ENCODE results near the gene MFSD12. TPM values are rescaled to one million over a fixed set of nuclear protein-coding genes. Genes with fewer than 3 reads are reported as not detected.
"Not testable (repeated sequence)": the region's sequence is repeated elsewhere in the genome, so short reads cannot be mapped to it uniquely, and the experiment has no call there.

The MFSD12 gene
- total RNA-seq, 1 donor from 2014 or later, result 136 TPM

GRCh38 chr19:3535981-3536380 lies 21.4 kb downstream of the MFSD12 start:
- H3K36me3 Mint-ChIP-seq (ENCODE audit: low read depth), result peaks cover 21% of the 10 kb centered on the region
- no peak overlapping the region for H3K4me3 Mint-ChIP-seq
- no peaks in the 10 kb centered on the region for H3K9me3 Mint-ChIP-seq
- intact Hi-C loops (cut with micrococcal nuclease), result no loop called here
- no peak for DNase-seq (ENCODE audit: low spot score)
- no peak overlapping the region for H3K27ac Mint-ChIP-seq
- no peaks in the 10 kb centered on the region for H3K27me3 Mint-ChIP-seq (ENCODE audit: insufficient read depth)
- H3K4me1 Mint-ChIP-seq (ENCODE audit: low read depth), result no peaks in the 10 kb centered on the region

DNA sequence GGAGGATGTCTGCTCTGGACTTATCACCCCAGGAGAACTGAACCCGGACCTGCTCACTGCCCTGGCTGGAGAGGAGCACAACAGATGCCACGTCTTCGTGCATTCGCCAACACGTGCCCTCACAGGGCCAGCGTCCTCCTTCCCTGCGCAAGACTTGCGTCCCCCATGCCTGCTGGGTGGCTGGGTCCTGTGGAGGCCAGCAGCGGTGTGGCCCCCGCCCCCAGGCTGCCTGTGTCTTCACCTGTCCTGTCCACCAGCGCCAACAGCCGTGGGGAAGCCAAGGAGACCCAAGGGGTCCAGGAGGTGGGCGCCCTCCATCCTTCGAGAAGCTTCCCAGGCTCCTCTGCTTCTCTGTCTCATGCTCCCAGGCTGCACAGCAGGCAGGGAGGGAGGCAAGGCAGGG lies 21.8 kb downstream of the MFSD12 start:
- H3K9me3 Mint-ChIP-seq, result no peaks in the 10 kb centered on the region
- no peaks in the 10 kb centered on the region for H3K4me1 Mint-ChIP-seq (ENCODE audit: low read depth)
- no peaks in the 10 kb centered on the region for H3K27me3 Mint-ChIP-seq (ENCODE audit: insufficient read depth)
- no peak overlapping the region for H3K4me3 Mint-ChIP-seq
- intact Hi-C loops (cut with micrococcal nuclease), result no loop called here
- peaks cover 21% of the 10 kb centered on the region for H3K36me3 Mint-ChIP-seq (ENCODE audit: low read depth)
- no peak for DNase-seq (ENCODE audit: low spot score)
- no peak overlapping the region for H3K27ac Mint-ChIP-seq

GRCh38 chr19:3535235-3535535 lies 22.2 kb downstream of the MFSD12 start:
- no peak overlapping the region for H3K4me3 Mint-ChIP-seq
- H3K9me3 Mint-ChIP-seq, result no peaks in the 10 kb centered on the region
- no peak for DNase-seq (ENCODE audit: low spot score)
- peaks cover 21% of the 10 kb centered on the region for H3K36me3 Mint-ChIP-seq (ENCODE audit: low read depth)
- intact Hi-C loops (cut with micrococcal nuclease), result no loop called here
- H3K27me3 Mint-ChIP-seq (ENCODE audit: insufficient read depth), result no peaks in the 10 kb centered on the region
- H3K27ac Mint-ChIP-seq, result no peak overlapping the region
- no peaks in the 10 kb centered on the region for H3K4me1 Mint-ChIP-seq (ENCODE audit: low read depth)

DNA sequence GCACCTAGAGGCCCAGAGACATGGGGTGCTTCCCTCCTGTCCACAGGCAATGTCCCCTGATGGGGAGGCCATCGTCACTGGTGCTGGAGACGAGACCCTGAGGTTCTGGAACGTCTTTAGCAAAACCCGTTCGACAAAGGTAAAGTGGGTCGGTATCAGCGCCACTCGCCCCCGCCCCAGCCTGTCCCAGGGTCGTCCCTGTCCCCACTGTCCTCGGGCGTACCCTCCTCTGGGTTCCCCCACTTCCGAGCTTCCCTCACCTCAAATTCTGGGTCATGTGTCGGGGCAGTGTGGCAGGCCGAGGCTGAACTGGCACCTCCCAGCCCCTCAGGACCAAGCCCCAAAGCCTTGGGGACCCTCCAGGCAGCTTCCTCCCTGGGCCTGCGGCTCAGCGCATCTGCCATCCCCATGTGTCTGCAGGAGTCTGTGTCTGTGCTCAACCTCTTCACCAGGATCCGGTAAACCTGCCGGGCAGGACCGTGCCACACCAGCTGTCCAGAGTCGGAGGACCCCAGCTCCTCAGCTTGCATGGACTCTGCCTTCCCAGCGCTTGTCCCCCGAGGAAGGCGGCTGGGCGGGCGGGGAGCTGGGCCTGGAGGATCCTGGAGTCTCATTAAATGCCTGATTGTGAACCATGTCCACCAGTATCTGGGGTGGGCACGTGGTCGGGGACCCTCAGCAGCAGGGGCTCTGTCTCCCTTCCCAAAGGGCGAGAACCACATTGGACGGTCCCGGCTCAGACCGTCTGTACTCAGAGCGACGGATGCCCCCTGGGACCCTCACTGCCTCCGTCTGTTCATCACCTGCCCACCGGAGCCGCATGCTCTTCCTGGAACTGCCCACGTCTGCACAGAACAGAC lies 22.8 kb downstream of the MFSD12 start:
- Mint-ChIP-seq H3K36me3 (ENCODE audit: low read depth) (peaks cover 19% of the 10 kb centered on the region), H3K9me3 (no peaks in the 10 kb centered on the region), H3K27ac (no peak overlapping the region), H3K4me1 (ENCODE audit: low read depth) (no peaks in the 10 kb centered on the region), H3K4me3 (no peak overlapping the region), H3K27me3 (ENCODE audit: insufficient read depth) (no peaks in the 10 kb centered on the region)
- intact Hi-C loops (cut with micrococcal nuclease), result no loop called here
- no peak for DNase-seq (ENCODE audit: low spot score)

DNA sequence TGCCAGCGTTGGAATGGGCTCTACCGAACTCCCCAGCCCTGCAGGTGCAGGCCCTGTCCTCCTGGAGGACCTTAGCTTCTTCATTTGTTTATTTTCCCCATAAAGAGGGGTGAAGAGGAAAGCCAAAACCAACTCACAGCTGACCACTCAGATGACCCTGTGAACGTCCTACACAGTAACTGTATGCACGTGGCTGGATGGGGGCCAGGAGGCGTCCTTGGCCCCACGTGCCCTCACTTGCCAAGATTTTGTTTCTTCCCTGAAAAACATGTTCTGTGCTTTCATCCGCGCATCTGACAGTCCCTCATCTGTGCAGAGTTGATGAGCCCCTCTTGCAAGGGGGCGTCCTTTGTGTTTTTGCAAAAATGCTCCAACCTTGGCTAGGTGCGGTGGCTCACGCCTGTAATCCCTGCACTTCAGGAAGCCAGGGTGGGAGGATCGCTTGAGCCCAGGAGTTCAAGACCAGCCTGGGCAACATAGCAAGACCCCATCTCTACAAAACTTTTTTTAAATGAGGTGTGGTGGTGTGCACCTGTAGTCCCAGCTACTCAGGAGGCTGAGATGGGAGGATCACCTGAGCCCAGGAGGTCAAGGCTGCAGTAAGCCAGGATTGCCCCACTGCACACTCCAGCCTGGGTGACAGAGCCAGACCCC lies 23.7 kb downstream of the MFSD12 start:
- H3K27me3 Mint-ChIP-seq (ENCODE audit: insufficient read depth), result no peaks in the 10 kb centered on the region
- H3K4me3 Mint-ChIP-seq, result no peak overlapping the region
- no peak overlapping the region for H3K27ac Mint-ChIP-seq
- DNase-seq (ENCODE audit: low spot score), result no peak
- no peaks in the 10 kb centered on the region for H3K9me3 Mint-ChIP-seq
- intact Hi-C loops (cut with micrococcal nuclease), result no loop called here
- peaks cover 15% of the 10 kb centered on the region for H3K36me3 Mint-ChIP-seq (ENCODE audit: low read depth)
- H3K4me1 Mint-ChIP-seq (ENCODE audit: low read depth), result no peaks in the 10 kb centered on the region

DNA sequence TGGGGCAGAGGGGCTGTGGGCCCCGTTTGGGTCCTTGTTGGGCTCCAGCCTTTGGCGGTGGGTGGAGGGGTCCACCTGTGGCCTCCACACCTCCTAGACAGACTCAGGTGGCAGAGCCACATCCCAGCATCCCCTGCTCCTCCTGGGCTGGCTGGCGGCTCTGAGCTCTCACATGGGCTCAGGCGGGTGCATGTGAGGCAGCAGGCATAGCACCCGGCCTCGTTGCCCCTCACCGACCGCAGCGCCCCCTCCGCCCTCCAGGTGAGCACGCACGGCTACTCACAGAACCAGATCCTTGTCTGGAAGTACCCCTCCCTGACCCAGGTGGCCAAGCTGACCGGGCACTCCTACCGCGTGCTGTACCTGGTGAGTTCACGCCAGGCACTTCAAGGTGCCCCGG lies 24.4 kb downstream of the MFSD12 start:
- H3K4me1 Mint-ChIP-seq (ENCODE audit: low read depth), result no peaks in the 10 kb centered on the region
- H3K27me3 Mint-ChIP-seq (ENCODE audit: insufficient read depth), result no peaks in the 10 kb centered on the region
- DNase-seq (ENCODE audit: low spot score), result no peak
- intact Hi-C loops (cut with micrococcal nuclease), result no loop called here
- H3K27ac Mint-ChIP-seq, result no peak overlapping the region
- no peak overlapping the region for H3K4me3 Mint-ChIP-seq
- H3K9me3 Mint-ChIP-seq, result no peaks in the 10 kb centered on the region
- peaks cover 15% of the 10 kb centered on the region for H3K36me3 Mint-ChIP-seq (ENCODE audit: low read depth)

DNA sequence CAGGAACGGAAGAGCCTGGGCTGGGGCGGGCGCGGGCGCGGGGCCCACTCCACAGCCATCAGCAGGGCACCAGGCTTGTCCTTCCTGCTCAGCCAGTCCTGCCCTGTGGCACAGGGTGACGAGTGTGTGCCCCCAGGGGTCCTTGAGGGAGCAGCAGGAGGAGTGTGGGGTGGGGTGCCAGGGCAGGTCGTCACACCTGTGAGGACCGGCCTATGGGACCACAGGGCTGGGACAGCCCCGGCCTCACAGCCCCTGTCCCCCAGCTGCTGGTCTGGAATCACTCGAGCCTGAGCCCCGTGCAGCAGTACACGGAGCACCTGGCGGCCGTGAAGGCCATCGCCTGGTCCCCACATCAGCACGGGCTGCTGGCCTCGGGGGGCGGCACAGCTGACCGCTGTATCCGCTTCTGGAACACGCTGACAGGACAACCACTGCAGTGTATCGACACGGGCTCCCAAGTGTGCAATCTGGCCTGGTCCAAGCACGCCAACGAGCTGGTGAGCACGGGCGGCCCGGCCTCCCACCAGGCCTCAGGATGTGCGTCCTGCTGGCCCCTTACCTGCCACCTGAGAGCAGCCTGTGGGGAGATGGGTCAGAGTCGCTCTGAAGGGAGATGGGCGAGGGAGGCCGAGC lies 25.1 kb downstream of the MFSD12 start:
- Mint-ChIP-seq H3K36me3 (ENCODE audit: low read depth) (peaks cover 11% of the 10 kb centered on the region), H3K27ac (no peak overlapping the region), H3K27me3 (ENCODE audit: insufficient read depth) (no peaks in the 10 kb centered on the region), H3K4me3 (no peak overlapping the region), H3K9me3 (no peaks in the 10 kb centered on the region), H3K4me1 (ENCODE audit: low read depth) (no peaks in the 10 kb centered on the region)
- intact Hi-C loops (cut with micrococcal nuclease), result no loop called here
- DNase-seq (ENCODE audit: low spot score), result no peak

DNA sequence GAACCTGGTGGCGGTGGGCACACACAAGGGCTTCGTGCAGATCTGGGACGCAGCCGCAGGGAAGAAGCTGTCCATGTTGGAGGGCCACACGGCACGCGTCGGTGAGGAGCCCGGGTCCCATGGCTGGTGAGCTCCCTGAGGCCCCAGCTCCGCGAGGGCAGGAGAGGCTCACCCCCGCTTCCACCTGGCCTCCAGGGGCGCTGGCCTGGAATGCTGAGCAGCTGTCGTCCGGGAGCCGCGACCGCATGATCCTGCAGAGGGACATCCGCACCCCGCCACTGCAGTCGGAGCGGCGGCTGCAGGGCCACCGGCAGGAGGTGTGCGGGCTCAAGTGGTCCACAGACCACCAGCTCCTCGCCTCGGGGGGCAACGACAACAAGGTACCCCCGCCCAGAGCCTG lies 25.7 kb downstream of the MFSD12 start:
- Mint-ChIP-seq H3K36me3 (ENCODE audit: low read depth) (peaks cover 15% of the 10 kb centered on the region), H3K4me1 (ENCODE audit: low read depth) (no peaks in the 10 kb centered on the region), H3K27me3 (ENCODE audit: insufficient read depth) (no peaks in the 10 kb centered on the region), H3K4me3 (no peak overlapping the region), H3K27ac (no peak overlapping the region), H3K9me3 (no peaks in the 10 kb centered on the region)
- no peak for DNase-seq (ENCODE audit: low spot score)
- intact Hi-C loops (cut with micrococcal nuclease), result no loop called here

DNA sequence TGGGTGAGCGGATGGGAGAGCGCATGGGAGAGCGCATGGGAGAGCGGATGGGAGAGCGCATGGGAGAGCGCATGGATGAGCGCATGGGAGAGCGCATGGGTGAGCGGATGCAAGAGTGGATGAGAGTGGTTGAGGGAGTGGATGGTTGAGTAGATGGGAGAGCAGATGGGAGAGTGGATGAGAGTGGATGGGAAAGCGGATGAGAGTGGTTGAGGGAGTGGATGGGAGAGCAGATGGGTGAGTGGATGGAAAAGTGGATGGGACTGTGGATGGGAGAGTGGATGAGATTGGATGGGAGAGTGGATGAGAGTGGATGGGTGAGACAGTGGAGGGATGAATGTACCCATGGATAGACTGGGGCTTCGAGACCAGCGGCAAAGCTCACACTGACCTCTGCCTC lies 27.0 kb downstream of the MFSD12 start:
- Mint-ChIP-seq H3K36me3 (ENCODE audit: low read depth) (peaks cover 12% of the 10 kb centered on the region), H3K4me1 (ENCODE audit: low read depth) (no peaks in the 10 kb centered on the region), H3K9me3 (no peaks in the 10 kb centered on the region), H3K27ac (no peak overlapping the region), H3K4me3 (no peak overlapping the region), H3K27me3 (ENCODE audit: insufficient read depth) (no peaks in the 10 kb centered on the region)
- intact Hi-C loops (cut with micrococcal nuclease), result no loop called here
- no peak for DNase-seq (ENCODE audit: low spot score)

DNA sequence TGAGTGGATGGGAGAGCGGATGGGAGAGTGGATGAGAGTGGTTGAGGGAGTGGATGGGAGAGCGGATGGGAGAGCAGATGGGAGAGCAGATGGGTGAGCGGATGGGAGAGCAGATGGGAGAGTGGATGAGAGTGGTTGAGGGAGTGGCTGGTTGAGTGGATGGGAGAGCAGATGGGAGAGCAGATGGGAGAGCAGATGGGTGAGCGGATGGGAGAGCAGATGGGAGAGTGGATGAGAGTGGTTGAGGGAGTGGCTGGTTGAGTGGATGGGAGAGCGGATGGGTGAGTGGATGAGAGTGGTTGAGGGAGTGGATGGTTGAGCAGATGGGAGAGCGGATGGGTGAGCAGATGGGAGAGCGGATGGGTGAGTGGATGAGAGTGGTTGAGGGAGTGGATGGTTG lies 28.1 kb downstream of the MFSD12 start:
- H3K4me1 Mint-ChIP-seq (ENCODE audit: low read depth); intact Hi-C loops (cut with micrococcal nuclease); H3K4me3 Mint-ChIP-seq; H3K27ac Mint-ChIP-seq; DNase-seq (ENCODE audit: low spot score); H3K27me3 Mint-ChIP-seq (ENCODE audit: insufficient read depth); H3K9me3 Mint-ChIP-seq: not testable (repeated sequence)
- peaks cover 11% of the 10 kb centered on the region for H3K36me3 Mint-ChIP-seq (ENCODE audit: low read depth)

DNA sequence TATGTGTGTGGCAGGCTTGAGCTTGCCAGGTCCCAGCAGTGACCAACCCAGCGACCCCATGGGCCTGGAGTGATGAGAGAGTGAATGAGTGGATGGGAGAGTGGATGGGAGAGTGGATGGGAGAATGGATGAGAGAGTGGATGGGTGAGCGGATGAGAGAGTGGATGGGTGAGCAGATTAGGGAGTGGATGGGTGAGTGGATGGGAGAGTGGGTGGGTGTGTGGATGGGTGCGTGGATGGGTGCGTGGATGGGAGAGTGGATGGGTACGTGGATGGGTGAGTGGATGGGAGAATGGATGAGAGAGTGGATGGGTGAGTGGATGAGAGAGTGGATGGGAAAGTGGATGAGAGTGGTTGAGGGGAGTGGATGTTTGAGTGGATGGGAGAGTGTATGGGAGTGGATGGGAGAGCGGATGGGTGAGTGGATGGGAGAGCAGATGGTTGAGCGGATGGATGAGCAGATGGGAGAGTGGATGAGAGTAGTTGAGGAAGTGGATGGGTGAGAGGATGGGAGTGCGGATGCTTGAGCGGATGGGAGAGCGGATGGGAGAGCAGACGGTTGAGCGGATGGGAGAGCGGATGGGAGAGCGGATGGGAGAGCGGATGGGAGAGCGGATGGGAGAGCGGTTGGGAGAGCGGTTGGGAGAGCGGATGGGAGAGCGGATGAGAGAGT lies 28.7 kb downstream of the MFSD12 start:
- Mint-ChIP-seq H3K36me3 (ENCODE audit: low read depth) (peaks cover 14% of the 10 kb centered on the region), H3K4me1 (ENCODE audit: low read depth) (no peaks in the 10 kb centered on the region), H3K27ac (no peak overlapping the region), H3K27me3 (ENCODE audit: insufficient read depth) (no peaks in the 10 kb centered on the region), H3K4me3 (no peak overlapping the region), H3K9me3 (no peaks in the 10 kb centered on the region)
- intact Hi-C loops (cut with micrococcal nuclease), result no loop called here
- no peak for DNase-seq (ENCODE audit: low spot score)

GRCh38 chr19:3528080-3528479 lies 29.3 kb downstream of the MFSD12 start:
- Mint-ChIP-seq H3K9me3 (no peaks in the 10 kb centered on the region), H3K4me3 (no peak overlapping the region), H3K4me1 (ENCODE audit: low read depth) (no peaks in the 10 kb centered on the region), H3K27me3 (ENCODE audit: insufficient read depth) (no peaks in the 10 kb centered on the region), H3K27ac (no peak overlapping the region), H3K36me3 (ENCODE audit: low read depth) (peaks cover 14% of the 10 kb centered on the region)
- no peak for DNase-seq (ENCODE audit: low spot score)
- intact Hi-C loops (cut with micrococcal nuclease), result no loop called here
